Middle frontal gyrus (tissue), 1 donor: ENCODE data around the gene SAP30L.
A peak's percentile ranks its signal among the peaks of the same experiment; 100 is the strongest.

ENCODE experiments used
- DNase-seq: peaks from one replicate; pipeline ENCODE4 v3.0.0-alpha.2; 2015; ENCODE audit warnings: low spot score; ENCODE audit errors: extremely low spot score

SAP30L gene

GRCh38 chr5:154445422-154446194 is at the start of gene SAP30L:
Gene SAP30L, plus strand, starts transcription at chr5:154445997. Its CDS starts 608 bp downstream, at chr5:154446605.
- DNase-seq, result peak; percentile 91

- no peak for DNase-seq
These were observed 49.7 kb upstream of the SAP30L start for GRCh38 chr5:154396128-154396527.

GRCh38 chr5:154397652-154398406 is 48.0 kb upstream of the SAP30L start:
- no peak for DNase-seq

- DNase-seq, result no peak
These were observed 45.1 kb upstream of the SAP30L start for GRCh38 chr5:154400678-154401077.

GRCh38 chr5:154401355-154401754 is 44.4 kb upstream of the SAP30L start:
- DNase-seq, result no peak

- DNase-seq, result no peak
These were observed 43.9 kb upstream of the SAP30L start for GRCh38 chr5:154401931-154402330.

- no peak for DNase-seq
These were observed 43.2 kb upstream of the SAP30L start for GRCh38 chr5:154402611-154403010.

GRCh38 chr5:154403234-154403633 is 42.6 kb upstream of the SAP30L start:
- no peak for DNase-seq

- DNase-seq, result no peak
These were observed 41.9 kb upstream of the SAP30L start for GRCh38 chr5:154403776-154404387.

GRCh38 chr5:154405078-154405792 is 40.6 kb upstream of the SAP30L start:
- DNase-seq, result peak; percentile 55

GRCh38 chr5:154406231-154406630 is 39.6 kb upstream of the SAP30L start:
- no peak for DNase-seq

GRCh38 chr5:154406826-154407225 is 39.0 kb upstream of the SAP30L start:
- no peak for DNase-seq

GRCh38 chr5:154408811-154409210 is 37.0 kb upstream of the SAP30L start:
- no peak for DNase-seq

- DNase-seq, result no peak
These were observed 36.5 kb upstream of the SAP30L start for GRCh38 chr5:154409230-154409840.

GRCh38 chr5:154410008-154410407 is 35.8 kb upstream of the SAP30L start:
- DNase-seq, result no peak

GRCh38 chr5:154410786-154411185 is 35.0 kb upstream of the SAP30L start:
- DNase-seq, result no peak

- no peak for DNase-seq
These were observed 34.5 kb upstream of the SAP30L start for GRCh38 chr5:154411338-154411737.

GRCh38 chr5:154412316-154412715 is 33.5 kb upstream of the SAP30L start:
- no peak for DNase-seq

- no peak for DNase-seq
These were observed 32.9 kb upstream of the SAP30L start for GRCh38 chr5:154412925-154413324.

GRCh38 chr5:154415114-154415513 is 30.7 kb upstream of the SAP30L start:
- DNase-seq, result no peak

- no peak for DNase-seq
These were observed 27.4 kb upstream of the SAP30L start for GRCh38 chr5:154418344-154418820.
